Stimulated activated CD4-positive, alpha-beta T cell treated with anti-CD3 and anti-CD28 coated beads, Interleukin-4, amount 100 ng/mL, for 48 hours (primary cell): ENCODE data around the gene MAGIX.
"Not testable (repeated sequence)": the region's sequence is repeated elsewhere in the genome, so short reads cannot be mapped to it uniquely, and the experiment has no call there.

ENCODE experiments used
- DNase-seq, 2 donors: peaks; one replicate each; pipeline ENCODE4 v3.0.0-alpha.2; 2020; ENCODE audit warnings: low read depth in 2 of 2

MAGIX gene

GRCh38 chrX:49162620-49163019, at the start of gene MAGIX:
TSS of gene MAGIX (plus strand) at chrX:49162758. CDS start at chrX:49162890, 132 bp downstream.
- no peak for DNase-seq

- DNase-seq: no peak
These were observed 46.5 kb upstream of the MAGIX start for GRCh38 chrX:49116076-49116475.

GRCh38 chrX:49116716-49117115, 45.8 kb upstream of the MAGIX start:
- DNase-seq: no peak

GRCh38 chrX:49117581-49117980, 45.0 kb upstream of the MAGIX start:
- no peak for DNase-seq

- no peak for DNase-seq
These were observed 42.5 kb upstream of the MAGIX start for GRCh38 chrX:49120091-49120490.

- DNase-seq: no peak
These were observed 40.1 kb upstream of the MAGIX start for GRCh38 chrX:49122499-49122898.

- not testable (repeated sequence) for DNase-seq
These were observed 34.8 kb upstream of the MAGIX start for GRCh38 chrX:49127742-49128258.

GRCh38 chrX:49129427-49129826, 33.1 kb upstream of the MAGIX start:
- no peak for DNase-seq

GRCh38 chrX:49132275-49132674, 30.3 kb upstream of the MAGIX start:
- not testable (repeated sequence) for DNase-seq

- no peak for DNase-seq
These were observed 28.8 kb upstream of the MAGIX start for GRCh38 chrX:49133759-49134158.

GRCh38 chrX:49137492-49137891, 25.1 kb upstream of the MAGIX start:
- DNase-seq: no peak

- no peak for DNase-seq
These were observed 22.8 kb upstream of the MAGIX start for GRCh38 chrX:49139713-49140112.

- not testable (repeated sequence) for DNase-seq
These were observed 20.3 kb upstream of the MAGIX start for GRCh38 chrX:49142264-49142663.

- DNase-seq: not testable (repeated sequence)
These were observed 19.4 kb upstream of the MAGIX start for GRCh38 chrX:49143154-49143553.

GRCh38 chrX:49147282-49147681, 15.3 kb upstream of the MAGIX start:
- DNase-seq: no peak

GRCh38 chrX:49147936-49148335, 14.6 kb upstream of the MAGIX start:
- no peak for DNase-seq

- not testable (repeated sequence) for DNase-seq
These were observed 14.0 kb upstream of the MAGIX start for GRCh38 chrX:49148390-49149100.

GRCh38 chrX:49149291-49149690, 13.3 kb upstream of the MAGIX start:
- DNase-seq: not testable (repeated sequence)

- DNase-seq: no peak
These were observed 9.1 kb upstream of the MAGIX start for GRCh38 chrX:49153467-49153866.

GRCh38 chrX:49155243-49155899, 7.2 kb upstream of the MAGIX start:
- peak in 1 of 2 donors; percentile 30 for DNase-seq

- peak; percentile 69 to 76 for DNase-seq
These were observed 6.4 kb upstream of the MAGIX start for GRCh38 chrX:49155900-49156837.

- DNase-seq: no peak
These were observed 5.4 kb upstream of the MAGIX start for GRCh38 chrX:49157194-49157593.
